Neural cell (in vitro differentiated cells): ENCODE data around the gene FAM53B. TPM values are rescaled to one million over a fixed set of nuclear protein-coding genes. Genes with fewer than 3 reads are reported as not detected.

Experiments used
- H2AFZ ChIP-seq: fragments of 200-600, 300-800 bp; sonication (generic), shearing (Covaris generic); 2 replicates; pipeline ENCODE4 v1.6.0; 2014; ENCODE audit warnings: low read depth, mild to moderate bottlenecking, antibody characterized with exemption, low read length, moderate library complexity
- H3F3A ChIP-seq: fragments of 200-600 bp; shearing (Covaris generic); 2 replicates; pipeline ENCODE4 v1.6.1; 2016; ENCODE audit warnings: mild to moderate bottlenecking, moderate library complexity, mixed read lengths, antibody characterized with exemption, low read length; ENCODE audit not compliant: insufficient read depth, poor library complexity, severe bottlenecking
- H3K27ac ChIP-seq: fragments of 200-600, 300-800 bp; sonication (generic), shearing (Covaris generic); 2 replicates; pipeline ENCODE4 v1.5.1; 2014; ENCODE audit warnings: mild to moderate bottlenecking, low read length, moderate library complexity
- H3K27me3 ChIP-seq: fragments of 300-800, 200-600 bp; sonication (generic), shearing (Covaris generic); 2 replicates; pipeline ENCODE4 v1.6.0; 2014; ENCODE audit warnings: mild to moderate bottlenecking, low read depth, low read length, moderate library complexity; ENCODE audit not compliant: insufficient read depth
- H3K36me3 ChIP-seq: fragments of 300-800, 200-600 bp; sonication (generic), shearing (Covaris generic); 2 replicates; pipeline ENCODE4 v1.5.1; 2014; ENCODE audit warnings: mild to moderate bottlenecking, antibody characterized with exemption, low read length, moderate library complexity; ENCODE audit not compliant: insufficient read depth
- H3K4me2 ChIP-seq: fragments of 300-800, 200-600 bp; sonication (generic), shearing (Covaris generic); 2 replicates; pipeline ENCODE4 v1.6.0; 2014; ENCODE audit warnings: mild to moderate bottlenecking, low read length
- H3K4me3 ChIP-seq: fragments of 300-800, 200-600 bp; sonication (generic), shearing (Covaris generic); 2 replicates; pipeline ENCODE4 v1.5.1; 2014; ENCODE audit warnings: mild to moderate bottlenecking, low read length, moderate library complexity
- H3K79me2 ChIP-seq: fragments of 200-600 bp; shearing (Covaris generic); replicated peaks from 2 replicates; pipeline ENCODE4 v1.6.0; 2014; ENCODE audit warnings: mild to moderate bottlenecking, low read length, moderate library complexity; ENCODE audit not compliant: insufficient read depth
- H3K9ac ChIP-seq: fragments of 300-800, 200-600 bp; sonication (generic), shearing (Covaris generic); 2 replicates; pipeline ENCODE4 v1.6.1; 2016; ENCODE audit warnings: mild to moderate bottlenecking, low read length, mixed read lengths
- H3K9me2 ChIP-seq: fragments of 200-600 bp; shearing (Covaris generic); 2 replicates; pipeline ENCODE4 v1.6.1; 2016; ENCODE audit warnings: mild to moderate bottlenecking, low read length, mixed read lengths; ENCODE audit not compliant: insufficient read depth
- H3K9me3 ChIP-seq: fragments of 200-600, 300-800 bp; sonication (generic), shearing (Covaris generic); 2 replicates; pipeline ENCODE4 v1.6.1; 2016; ENCODE audit warnings: mild to moderate bottlenecking, mixed run types, low read length, moderate library complexity, mixed read lengths
- H4K20me1 ChIP-seq: fragments of 200-600 bp; shearing (Covaris generic); 2 replicates; pipeline ENCODE4 v1.6.1; 2016; ENCODE audit warnings: mild to moderate bottlenecking, mixed run types; ENCODE audit not compliant: insufficient read depth
- CTCF ChIP-seq: fragments of 450-650 bp; IDR thresholded peaks from 2 replicates; pipeline ENCODE4 v1.5.1; 2014; ENCODE audit warnings: antibody characterized with exemption, mild to moderate bottlenecking, moderate library complexity; ENCODE audit not compliant: poor library complexity, severe bottlenecking
- EP300 ChIP-seq: fragments of 450-650 bp; conservative IDR thresholded peaks from 2 replicates; pipeline ENCODE4 v1.6.1; 2014; ENCODE audit warnings: antibody characterized with exemption, mild to moderate bottlenecking, moderate library complexity; ENCODE audit not compliant: poor library complexity, severe bottlenecking
- EZH2 ChIP-seq: fragments of 200-600, 300-800 bp; shearing (Covaris generic), sonication (generic); IDR thresholded peaks from 2 replicates; pipeline ENCODE4 v1.6.1; 2014; ENCODE audit warnings: antibody characterized with exemption, low read length, borderline replicate concordance, mild to moderate bottlenecking; ENCODE audit not compliant: insufficient read depth, poor library complexity, severe bottlenecking
- MXI1 ChIP-seq: fragments of 450-650 bp; conservative IDR thresholded peaks from 2 replicates; pipeline ENCODE4 v1.6.1; 2014; ENCODE audit warnings: antibody characterized with exemption, mild to moderate bottlenecking; ENCODE audit not compliant: poor library complexity, severe bottlenecking
- POLR2AphosphoS5 ChIP-seq: IDR thresholded peaks from 2 replicates; pipeline ENCODE4 v1.6.1; 2012
- RAD21 ChIP-seq: fragments of 450-650 bp; conservative IDR thresholded peaks from 2 replicates; pipeline ENCODE4 v1.6.1; 2014; ENCODE audit warnings: antibody characterized with exemption, mild to moderate bottlenecking, moderate library complexity
- REST ChIP-seq: IDR thresholded peaks from 2 replicates; pipeline ENCODE4 v1.6.1; 2012; ENCODE audit warnings: borderline replicate concordance
- SMC3 ChIP-seq: fragments of 450-650 bp; conservative IDR thresholded peaks from 2 replicates; pipeline ENCODE4 v1.6.1; 2014; ENCODE audit warnings: antibody characterized with exemption, mild to moderate bottlenecking, moderate library complexity; ENCODE audit not compliant: poor library complexity
- TAF1 ChIP-seq: IDR thresholded peaks from 2 replicates; pipeline ENCODE4 v1.6.1; 2012; ENCODE audit warnings: low read depth
- polyA plus RNA-seq: library from polyadenylated mRNA; depleted of rRNA; stranded (reverse); fragments of >200 nt; gene quantifications from 2 replicates; pipeline ENCODE4 v1.2.3, GENCODE V29; 2014

The FAM53B gene
- polyA plus RNA-seq, 1 donor from 2014 or later: 21.8 TPM

GRCh38 chr10:124724279-124725027 is 19.7 kb downstream of the FAM53B start:
- H3K4me2 ChIP-seq: no peak overlapping the region
- peaks cover 4% of the 10 kb centered on the region for H4K20me1 ChIP-seq
- H3F3A ChIP-seq: no peaks in the 10 kb centered on the region
- H3K9me3 ChIP-seq: no peaks in the 10 kb centered on the region
- H3K27ac ChIP-seq: no peak overlapping the region
- H3K27me3 ChIP-seq: no peaks in the 10 kb centered on the region
- H3K9ac ChIP-seq: no peak overlapping the region
- H3K9me2 ChIP-seq: no peaks in the 10 kb centered on the region
- H2AFZ ChIP-seq: no peak overlapping the region
- H3K4me3 ChIP-seq: no peak overlapping the region
- H3K36me3 ChIP-seq: no peaks in the 10 kb centered on the region
- peaks cover 20% of the 10 kb centered on the region for H3K79me2 ChIP-seq
- TF ChIP-seq TAF1 (no peak), EZH2 (no peak), SMC3 (no peak), MXI1 (no peak), REST (no peak), RAD21 (no peak), CTCF (no peak), EP300 (no peak), POLR2AphosphoS5 (no peak)

GRCh38 chr10:124723826-124724225 is 20.4 kb downstream of the FAM53B start:
- H3K27ac ChIP-seq: no peak overlapping the region
- TF ChIP-seq RAD21: no peak
- TF ChIP-seq EZH2: no peak
- no peak for TF ChIP-seq CTCF
- TF ChIP-seq MXI1: no peak
- TF ChIP-seq TAF1: no peak
- TF ChIP-seq EP300: no peak
- no peak for TF ChIP-seq POLR2AphosphoS5
- no peak for TF ChIP-seq SMC3
- TF ChIP-seq REST: no peak

More at GRCh38 chr10:124723826-124724225, 20.4 kb downstream of the FAM53B start:
- no peaks in the 10 kb centered on the region for H3K27me3 ChIP-seq
- H3K4me2 ChIP-seq: no peak overlapping the region
- H3K9me3 ChIP-seq: no peaks in the 10 kb centered on the region
- H2AFZ ChIP-seq: no peak overlapping the region
- no peaks in the 10 kb centered on the region for H3K9me2 ChIP-seq
- peaks cover 23% of the 10 kb centered on the region for H3K79me2 ChIP-seq
- peaks cover 4% of the 10 kb centered on the region for H4K20me1 ChIP-seq
- H3K9ac ChIP-seq: no peak overlapping the region
- H3K36me3 ChIP-seq: no peaks in the 10 kb centered on the region
- H3F3A ChIP-seq: no peaks in the 10 kb centered on the region
- H3K4me3 ChIP-seq: no peak overlapping the region
